Heart left ventricle (tissue), 16 donors: ENCODE measurements around the gene RBMS1. TPM values are rescaled to one million over a fixed set of nuclear protein-coding genes. Genes with fewer than 3 reads are reported as not detected.

ENCODE experiments used
- ATAC-seq, 4 donors: fragments of 200-7000 bp; cut with Tn5 transposase; one replicate each; pipeline ENCODE4 v1.9.1; 2020 to 2022; ENCODE audit warnings: moderate library complexity in 4 of 4, mild to moderate bottlenecking in 3 of 4, moderate number of reproducible peaks in 1 of 4
- DNase-seq, 5 donors: peaks; one replicate each; pipeline ENCODE4 v3.0.0-alpha.2; 2020
- H3K27ac ChIP-seq, 12 donors: fragments of 200-600 bp; sonication (generic) in 4 of 12; one replicate each; pipeline versions ENCODE4 v1.5.0 to v1.8.0; 2016 to 2022; ENCODE audit warnings: mild to moderate bottlenecking in 2 of 12
- H3K27me3 ChIP-seq, 9 donors: fragments of 200-600 bp; sonication (generic) in 2 of 9; one replicate each; pipeline versions ENCODE4 v1.5.1 to v1.8.0; 2016 to 2022; ENCODE audit warnings: mild to moderate bottlenecking in 3 of 9
- H3K36me3 ChIP-seq, 9 donors: fragments of 200-600 bp; sonication (generic) in 2 of 9; one replicate each; pipeline versions ENCODE4 v1.5.0 to v1.8.0; 2018 to 2022; ENCODE audit warnings: mild to moderate bottlenecking in 2 of 9
- H3K4me1 ChIP-seq, 12 donors: fragments of 200-600 bp; sonication (generic) in 4 of 12; one replicate each; pipeline versions ENCODE4 v1.5.0 to v1.8.0; 2016 to 2022; ENCODE audit warnings: mild to moderate bottlenecking in 3 of 12
- H3K4me3 ChIP-seq, 12 donors: fragments of 200-600 bp; sonication (generic) in 4 of 12; one replicate each; pipeline versions ENCODE4 v1.5.0 to v1.8.0; 2017 to 2022; ENCODE audit warnings: mild to moderate bottlenecking in 9 of 12, moderate library complexity in 4 of 12
- H3K9me3 ChIP-seq, 12 donors: fragments of 200-600 bp; sonication (generic) in 4 of 12; one replicate each; pipeline versions ENCODE4 v1.5.0 to v1.8.0; 2016 to 2022; ENCODE audit warnings: mild to moderate bottlenecking in 1 of 12
- POLR2A ChIP-seq, 2 donors: fragments of 450-650 bp; IDR thresholded peaks; one replicate each; pipeline ENCODE4 v1.6.1; 2017; ENCODE audit warnings: antibody characterized with exemption in 2 of 2, mild to moderate bottlenecking in 2 of 2, moderate library complexity in 2 of 2
- WGBS, 4 donors: extraction: QIAGEN DNeasy Blood & Tissue Kit in 2 of 4; methylation state at CpG; one replicate each; pipeline versions ENCODE4 v1.1.5 to v1.1.7; 2013 to 2018; 5-methylcytosine and 5-hydroxymethylcytosine counted together
- intact Hi-C, 10 donors: fragments of 100-400 bp; cut with DNase I; formaldehyde crosslinking; loops; one replicate each; pipeline versions ENCODE4 v1.11.1 to v1.14.2; 2022
- polyA plus RNA-seq, 2 donors: library from polyadenylated mRNA; stranded (reverse); fragments of 200-250 nt; gene quantifications; one replicate each; pipeline ENCODE4 v1.2.3, GENCODE V29; 2013
- total RNA-seq, 9 donors: library from RNA; depleted of rRNA in 2 of 9; stranded (reverse); fragments of >200 nt in 2 of 9; fragmentation: NEBNext Ultra II Directional in 3 of 9; extraction: Animal tissue kit (Norgen Biotek cat#: 25700) in 3 of 9; gene quantifications; one replicate each; pipeline versions ENCODE4 v1.1.0 to v1.2.4, GENCODE V29; 2016 to 2023
- TF ChIP-seq, protein P1 (sequence below), 12 donors: fragments of 200-600 bp; sonication (generic) in 4 of 12; IDR thresholded peaks; one replicate each; pipeline versions ENCODE4 v1.5.0 to v1.8.0; 2018 to 2022; ENCODE audit warnings: antibody characterized with exemption in 12 of 12, mild to moderate bottlenecking in 5 of 12
- donor health status: ischemic (EF 13 %, LVEDD 7.1; RV severe dilation, severe dysfunction).
- donor health status: healthy with polysubstance abuse.
- donor health status: DM: no; HTN: yes; CAD: no.
- donor health status: DM: no; HTN: no; CAD: no.
- donor health status: ischemic (EF 25% LVEDD 6.9; RV normal size, moderate dysfunction).
- donor health status: ischemic (EF 25% LVEDD 5.7; RV mildly dilated, moderate dysfunction).
- donor health status: healthy.
- donor health status: DM: yes; HTN: yes; CAD: no.
- donor health status: ischemic (EF 35%, LVEDD 5.7; RV mildly dilated, moderate dysfunction).
- donor health status: nonischemic (EF 11% LVEDD 7.7; RV severe dilation, severe dysfunction).
- donor health status: DM: yes; HTN: yes; CAD: no.
- donor health status: PGD.
- donor health status: ischemic (EF 29% LVEDD 5.4; RV normal size, mild dysfunction).
- donor health status: nonischemic (EF 23%, LVEDD 6.1; RV moderate dilation, normal function).

Gene RBMS1
- total and polyA plus RNA-seq, 11 donors = 32.4 to 102 (median 52.6) TPM

GRCh38 chr2:160464017-160464416 lies 29.6 kb downstream of the RBMS1 start:
- H3K4me1 ChIP-seq = peaks cover 0 to 83% (median 41%) of the 10 kb centered on the region in 12 donors
- DNase-seq (no peak), ATAC-seq (no peak)
- intact Hi-C loops = no loop called here
- no peaks in the 10 kb centered on the region for H3K36me3 ChIP-seq
- H3K9me3 ChIP-seq = no peaks in the 10 kb centered on the region
- H3K27me3 ChIP-seq = no peaks in the 10 kb centered on the region
- 69 to 82% (median 79%) methylated on average over 2 of the region's 2 CpGs for WGBS, 4 donors
- TF ChIP-seq, protein P1, sequence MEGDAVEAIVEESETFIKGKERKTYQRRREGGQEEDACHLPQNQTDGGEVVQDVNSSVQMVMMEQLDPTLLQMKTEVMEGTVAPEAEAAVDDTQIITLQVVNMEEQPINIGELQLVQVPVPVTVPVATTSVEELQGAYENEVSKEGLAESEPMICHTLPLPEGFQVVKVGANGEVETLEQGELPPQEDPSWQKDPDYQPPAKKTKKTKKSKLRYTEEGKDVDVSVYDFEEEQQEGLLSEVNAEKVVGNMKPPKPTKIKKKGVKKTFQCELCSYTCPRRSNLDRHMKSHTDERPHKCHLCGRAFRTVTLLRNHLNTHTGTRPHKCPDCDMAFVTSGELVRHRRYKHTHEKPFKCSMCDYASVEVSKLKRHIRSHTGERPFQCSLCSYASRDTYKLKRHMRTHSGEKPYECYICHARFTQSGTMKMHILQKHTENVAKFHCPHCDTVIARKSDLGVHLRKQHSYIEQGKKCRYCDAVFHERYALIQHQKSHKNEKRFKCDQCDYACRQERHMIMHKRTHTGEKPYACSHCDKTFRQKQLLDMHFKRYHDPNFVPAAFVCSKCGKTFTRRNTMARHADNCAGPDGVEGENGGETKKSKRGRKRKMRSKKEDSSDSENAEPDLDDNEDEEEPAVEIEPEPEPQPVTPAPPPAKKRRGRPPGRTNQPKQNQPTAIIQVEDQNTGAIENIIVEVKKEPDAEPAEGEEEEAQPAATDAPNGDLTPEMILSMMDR (IDR thresholded peaks at IDR 0.05) = no peak
- TF ChIP-seq POLR2A (IDR thresholded peaks at IDR 0.05) = no peak
- no peak overlapping the region for H3K27ac ChIP-seq
- no peak overlapping the region for H3K4me3 ChIP-seq

DNA sequence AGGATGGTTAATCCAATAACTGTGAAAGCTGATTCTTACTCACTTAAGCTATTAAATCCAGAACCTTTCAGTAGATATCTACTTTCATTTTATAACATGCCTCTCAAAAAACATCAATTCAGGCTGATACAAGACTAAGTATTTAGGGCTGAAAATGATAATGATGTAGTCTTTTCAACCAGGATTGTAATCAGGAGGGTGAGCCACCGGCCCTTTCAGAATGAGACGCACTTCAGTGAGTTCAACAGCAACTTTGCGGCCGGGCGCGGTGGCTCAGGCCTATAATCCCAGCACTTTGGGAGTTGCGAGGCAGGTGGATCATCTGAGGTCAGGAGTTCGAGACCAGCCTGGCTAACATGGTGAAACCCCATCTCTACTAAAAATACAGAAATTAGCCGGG lies 30.4 kb downstream of the RBMS1 start:
- H3K27ac ChIP-seq = no peak overlapping the region
- no peak for DNase-seq
- TF ChIP-seq, protein P1 (IDR thresholded peaks at IDR 0.05) = no peak
- no peak for TF ChIP-seq POLR2A (IDR thresholded peaks at IDR 0.05)
- no peaks in the 10 kb centered on the region for H3K27me3 ChIP-seq
- H3K36me3 ChIP-seq = no peaks in the 10 kb centered on the region
- peaks cover 0 to 84% (median 41%) of the 10 kb centered on the region in 12 donors for H3K4me1 ChIP-seq
- 88 to 98% (median 98%) methylated on average over 9 of the region's 9 CpGs for WGBS, 4 donors
- H3K9me3 ChIP-seq = no peaks in the 10 kb centered on the region
- H3K4me3 ChIP-seq = no peak overlapping the region
- intact Hi-C loops = no loop called here
- no peak for ATAC-seq

DNA sequence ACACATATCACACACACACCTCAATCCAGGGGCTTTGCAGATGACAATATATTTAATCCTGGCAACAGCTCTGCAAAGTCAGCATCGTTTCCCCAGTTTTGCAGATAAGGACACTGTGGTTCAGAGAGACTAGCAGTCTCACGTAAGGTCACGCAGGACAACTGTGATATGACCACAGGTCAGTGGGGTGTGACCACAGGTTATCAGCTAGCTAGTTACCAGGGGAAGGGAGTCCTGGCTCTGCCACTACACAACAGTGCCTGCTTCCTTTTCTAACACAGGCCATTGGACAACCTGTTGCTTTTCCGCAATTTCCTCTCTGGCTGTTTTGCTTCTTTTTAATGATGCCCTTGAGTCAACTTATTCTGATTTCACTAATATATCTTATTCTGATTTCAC lies 33.3 kb downstream of the RBMS1 start:
- 61 to 72% (median 63%) methylated on average over 4 of the region's 4 CpGs for WGBS, 4 donors

GRCh38 chr2:160459538-160460332 lies 33.9 kb downstream of the RBMS1 start:
- DNase-seq = no peak
- H3K4me3 ChIP-seq = no peak overlapping the region
- H3K36me3 ChIP-seq = no peaks in the 10 kb centered on the region
- intact Hi-C loops = no loop called here
- TF ChIP-seq, protein P1 (IDR thresholded peaks at IDR 0.05) = no peak
- TF ChIP-seq POLR2A (IDR thresholded peaks at IDR 0.05) = no peak
- no peaks in the 10 kb centered on the region for H3K9me3 ChIP-seq
- ATAC-seq = peak in 3 of 4 donors; percentile 18 to 39 (median 25)
- 36 to 50% (median 37%) methylated on average over 1 of the region's 1 CpG for WGBS, 4 donors
- peaks cover 5 to 74% (median 40%) of the 10 kb centered on the region in 12 donors for H3K4me1 ChIP-seq
- H3K27me3 ChIP-seq = no peaks in the 10 kb centered on the region
- H3K27ac ChIP-seq = peak overlapping the region in 1 of 12 donors; percentile 10

More for the DNA sequence above, 33.3 kb downstream of the RBMS1 start:
- intact Hi-C loops = no loop called here
- Histone ChIP-seq H3K4me3 (no peak overlapping the region), H3K36me3 (no peaks in the 10 kb centered on the region), H3K9me3 (no peaks in the 10 kb centered on the region), H3K27ac (no peak overlapping the region), H3K4me1 (peaks cover 5 to 74% (median 40%) of the 10 kb centered on the region in 12 donors), H3K27me3 (no peaks in the 10 kb centered on the region)
- TF ChIP-seq, protein P1 (IDR thresholded peaks at IDR 0.05) = no peak
- DNase-seq (no peak), ATAC-seq (peak in 3 of 4 donors; percentile 12 to 54 (median 44))
